Measurements from ENCODE around the gene GPBP1.
A peak's percentile ranks its signal among the peaks of the same experiment; 100 is the strongest.
"Not testable (repeated sequence)": the region's sequence is repeated elsewhere in the genome, so short reads cannot be mapped to it uniquely, and the experiment has no call there.

GPBP1 gene

GRCh38 chr5:57177479-57178156 is 3.8 kb downstream of the GPBP1 start:
- DNase-seq = no peak

DNA sequence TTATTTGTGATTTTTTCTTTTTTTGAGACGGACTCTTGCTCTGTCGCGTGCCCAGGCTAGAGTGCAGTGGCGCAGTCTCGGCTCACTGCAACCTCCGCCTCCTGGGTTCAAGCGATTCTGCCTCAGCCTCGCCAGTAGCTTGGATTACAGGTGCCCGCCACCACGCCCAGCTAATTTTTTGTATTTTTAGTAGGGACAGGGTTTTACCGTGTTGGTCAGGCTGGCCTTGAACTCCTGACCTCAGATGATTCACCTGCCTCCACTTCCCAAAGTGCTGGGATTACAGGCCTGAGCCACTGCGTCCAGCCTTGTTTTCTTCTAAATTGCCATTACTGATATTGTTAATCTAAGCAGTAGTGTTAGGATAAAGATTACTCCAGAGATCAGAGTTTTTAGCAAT is 4.4 kb downstream of the GPBP1 start:
- DNase-seq = not testable (repeated sequence)

DNA sequence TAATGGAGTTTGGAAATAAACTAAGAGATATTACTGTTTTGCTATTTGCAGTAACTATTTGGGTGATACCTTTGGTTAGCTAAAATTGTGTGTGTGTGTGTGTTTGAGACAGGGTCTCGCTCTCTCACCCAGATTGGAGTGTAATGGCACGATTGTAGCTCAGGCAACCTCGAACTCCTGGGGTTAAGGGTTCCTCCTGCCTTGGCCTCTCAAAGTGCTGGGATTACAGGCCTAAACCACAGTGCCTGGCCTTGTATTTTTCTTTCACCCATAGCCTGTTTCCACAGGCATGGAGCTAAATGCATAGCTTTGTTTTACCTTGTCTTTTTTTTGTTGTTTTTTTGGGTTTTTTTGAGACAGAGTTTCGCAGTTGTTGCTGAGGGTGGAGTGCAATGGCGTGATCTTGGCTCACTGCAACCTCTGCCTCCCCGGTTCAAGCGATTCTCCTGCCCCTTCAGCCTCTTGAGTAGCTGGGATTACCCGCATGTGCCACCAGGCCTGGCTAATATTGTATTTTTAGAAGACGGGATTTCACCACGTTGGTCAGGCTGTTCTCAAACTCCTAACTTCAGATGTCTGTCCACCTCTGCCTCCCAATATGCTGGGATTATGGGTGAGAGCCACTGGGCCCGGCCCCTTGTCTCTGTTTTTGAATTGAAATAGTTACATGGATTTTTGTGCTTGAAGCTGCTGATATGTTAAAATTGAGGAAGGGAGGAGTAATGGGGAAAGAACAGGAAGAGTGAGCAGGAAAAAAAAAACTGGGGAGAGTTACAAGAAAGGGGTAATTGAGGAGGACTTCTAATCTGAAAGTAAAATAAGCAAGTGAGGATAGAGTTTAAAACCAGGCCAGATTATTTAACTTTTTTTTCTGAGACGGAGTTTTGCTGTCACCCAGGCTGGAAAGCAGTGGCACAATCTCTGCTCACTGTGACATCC is 5.7 kb downstream of the GPBP1 start:
- no peak for DNase-seq

DNA sequence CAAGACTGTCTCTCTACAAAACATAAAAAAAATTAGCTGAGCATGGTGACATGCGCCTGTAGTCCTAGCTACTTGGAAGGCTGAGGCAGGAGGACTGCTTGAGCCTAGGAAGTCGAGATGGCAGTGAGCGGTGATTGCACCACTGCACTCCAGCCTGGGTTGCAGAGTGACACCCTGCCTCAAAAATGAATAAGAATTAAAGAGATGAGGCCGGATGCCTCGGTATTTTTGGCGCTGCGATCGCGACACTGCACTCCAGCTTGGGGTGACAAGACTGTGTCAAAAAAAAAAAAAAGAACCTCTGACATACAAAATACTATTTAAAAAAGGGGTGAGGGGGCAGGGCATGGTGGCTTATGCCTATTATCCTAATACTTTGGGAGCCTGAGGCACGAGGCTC is 7.3 kb downstream of the GPBP1 start:
- peak in 1 of 2 donors; percentile 47 for DNase-seq

GRCh38 chr5:57184322-57184721 is 10.5 kb downstream of the GPBP1 start:
- no peak for DNase-seq

GRCh38 chr5:57185313-57185712 is 11.5 kb downstream of the GPBP1 start:
- no peak for DNase-seq

- DNase-seq = no peak
Observed at GRCh38 chr5:57186194-57186593, 12.3 kb downstream of the GPBP1 start.

GRCh38 chr5:57187977-57188376 is 14.1 kb downstream of the GPBP1 start:
- peak in 1 of 2 donors; percentile 38 for DNase-seq

DNA sequence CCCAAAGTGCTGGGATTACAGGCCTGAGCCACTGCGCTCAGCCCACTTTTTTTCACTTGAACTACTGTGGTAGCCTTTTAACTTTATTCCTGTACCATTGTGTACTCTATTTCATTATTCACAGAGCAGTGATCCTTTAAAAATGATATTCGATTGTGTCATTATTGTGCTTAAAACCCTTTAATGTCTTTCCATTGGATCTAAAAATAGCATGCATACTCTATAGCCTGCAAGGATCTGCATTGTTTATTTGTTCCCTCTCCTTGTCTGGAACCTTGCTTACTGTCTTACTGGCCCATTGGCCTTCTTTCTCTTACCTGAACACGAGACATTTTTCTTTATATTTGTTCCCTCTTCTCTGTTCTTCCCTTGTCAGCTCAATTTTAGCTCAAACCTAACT is 15.7 kb downstream of the GPBP1 start:
- no peak for DNase-seq

- no peak for DNase-seq
Observed at GRCh38 chr5:57190593-57190992, 16.7 kb downstream of the GPBP1 start.

- DNase-seq = no peak
Observed at GRCh38 chr5:57191163-57191562, 17.3 kb downstream of the GPBP1 start.

DNA sequence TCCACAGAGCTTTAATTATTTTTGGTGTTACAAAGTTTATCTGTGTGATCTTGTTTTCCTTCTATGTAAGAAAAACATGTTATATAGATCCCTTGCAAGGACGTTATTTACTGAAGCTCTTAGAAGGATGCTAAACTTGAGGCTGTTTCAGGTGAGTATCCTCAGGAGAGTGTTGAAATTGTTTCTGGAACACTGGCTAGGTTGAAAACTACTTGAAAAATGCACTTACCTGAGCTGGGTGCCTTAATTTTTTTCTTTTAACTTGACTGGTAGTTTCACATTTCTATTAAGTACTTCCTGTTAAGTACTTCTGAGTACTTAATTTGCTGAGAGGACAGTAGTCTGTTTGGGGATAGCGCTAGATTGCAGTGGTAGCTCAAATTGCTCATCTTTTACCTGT is 18.1 kb downstream of the GPBP1 start:
- no peak for DNase-seq

DNA sequence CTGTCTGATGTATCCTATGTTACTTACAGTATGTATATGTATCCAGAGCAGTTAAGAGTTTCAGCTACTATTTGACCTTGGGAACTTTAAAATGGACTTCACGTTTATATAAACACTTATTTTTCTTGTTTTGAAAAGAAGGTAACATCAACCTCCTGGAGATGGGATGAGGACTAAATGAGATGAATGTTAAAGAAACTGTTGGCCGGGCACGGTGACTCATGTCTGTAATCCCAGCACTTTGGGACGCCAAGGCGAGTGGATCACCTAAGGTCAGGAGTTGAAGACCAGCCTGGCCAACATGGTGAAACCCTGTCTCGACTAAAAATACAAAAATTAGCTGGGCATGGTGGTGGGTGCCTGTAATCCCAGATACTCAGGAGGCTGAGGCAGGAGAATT is 19.0 kb downstream of the GPBP1 start:
- not testable (repeated sequence) for DNase-seq

DNA sequence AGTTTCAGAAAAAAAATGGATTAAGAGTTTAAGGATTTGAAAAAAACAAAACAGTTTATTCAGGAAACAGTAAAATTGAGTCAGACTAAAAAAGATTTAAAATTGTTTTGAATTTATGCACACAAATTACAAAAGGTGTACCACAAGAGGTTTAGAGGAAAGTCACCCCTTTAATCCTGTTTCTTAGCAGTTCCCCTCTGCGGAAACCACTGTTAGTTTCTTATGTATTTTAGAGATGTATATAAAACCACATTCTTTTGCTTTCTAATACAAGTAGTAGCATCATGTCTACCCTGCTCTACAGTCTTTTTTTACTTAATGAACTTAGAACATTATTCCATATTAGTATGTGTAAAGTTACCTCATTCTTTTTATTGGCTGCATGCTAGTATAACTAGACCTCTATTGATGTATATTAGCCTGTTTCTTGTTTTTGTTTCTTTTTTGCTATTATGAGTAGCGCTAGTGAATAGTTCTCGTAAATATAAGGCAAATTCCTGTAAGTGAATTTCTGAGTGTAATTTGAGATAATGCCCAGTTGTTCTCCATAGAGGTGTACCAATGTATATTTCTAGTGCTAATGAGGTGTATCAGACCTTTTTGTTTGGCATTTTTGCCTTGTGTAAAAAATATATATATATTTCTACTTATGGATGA is 20.0 kb downstream of the GPBP1 start:
- DNase-seq = peak in 1 of 2 donors; percentile 57

GRCh38 chr5:57194653-57195052 is 20.8 kb downstream of the GPBP1 start:
- no peak for DNase-seq

DNA sequence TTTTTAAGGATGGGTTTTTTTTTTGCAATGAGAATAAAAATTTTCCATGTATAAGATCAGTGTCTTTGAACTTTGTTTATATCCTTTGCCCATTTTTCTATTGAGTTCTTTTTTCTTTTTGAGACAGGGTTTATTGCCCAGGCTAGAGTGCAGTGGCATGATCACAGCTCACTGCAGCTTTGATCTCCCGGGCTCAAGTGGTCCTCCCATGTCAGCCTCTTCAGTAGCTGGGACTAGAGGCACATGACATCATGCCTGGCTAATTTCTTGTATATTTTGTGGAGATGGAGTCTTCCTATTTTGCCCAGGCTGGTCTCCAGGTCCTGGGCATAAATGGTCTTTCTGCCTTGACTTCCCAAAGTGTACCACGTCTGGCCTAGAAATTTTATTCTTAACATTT is 21.2 kb downstream of the GPBP1 start:
- DNase-seq = no peak

- DNase-seq = no peak
Observed at GRCh38 chr5:57199866-57200265, 26.0 kb downstream of the GPBP1 start.

DNA sequence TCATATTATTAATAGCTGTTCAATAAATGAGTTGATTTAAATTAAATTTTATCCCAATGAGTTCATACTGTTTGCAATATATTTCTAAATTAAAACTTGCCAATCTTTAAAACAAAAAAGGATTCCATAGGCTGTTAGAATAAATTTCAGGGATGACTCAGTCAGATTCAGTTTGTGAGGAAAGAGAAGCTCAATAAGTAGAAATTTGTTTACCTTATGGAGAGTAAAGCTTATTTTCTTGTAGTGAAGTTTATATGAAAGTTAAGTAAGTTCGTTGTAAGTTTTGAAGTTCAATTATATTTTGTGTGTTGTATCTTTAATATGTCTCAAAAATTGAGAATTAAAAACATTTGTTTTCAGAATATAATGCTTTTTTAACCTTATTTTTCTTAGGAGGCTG is 29.0 kb downstream of the GPBP1 start:
- no peak for DNase-seq

- no peak for DNase-seq
Observed at GRCh38 chr5:57207007-57207653, 33.3 kb downstream of the GPBP1 start.

- DNase-seq = no peak
Observed at GRCh38 chr5:57207681-57208080, 33.8 kb downstream of the GPBP1 start.

- DNase-seq = no peak
Observed at GRCh38 chr5:57209316-57210040, 35.6 kb downstream of the GPBP1 start.

DNA sequence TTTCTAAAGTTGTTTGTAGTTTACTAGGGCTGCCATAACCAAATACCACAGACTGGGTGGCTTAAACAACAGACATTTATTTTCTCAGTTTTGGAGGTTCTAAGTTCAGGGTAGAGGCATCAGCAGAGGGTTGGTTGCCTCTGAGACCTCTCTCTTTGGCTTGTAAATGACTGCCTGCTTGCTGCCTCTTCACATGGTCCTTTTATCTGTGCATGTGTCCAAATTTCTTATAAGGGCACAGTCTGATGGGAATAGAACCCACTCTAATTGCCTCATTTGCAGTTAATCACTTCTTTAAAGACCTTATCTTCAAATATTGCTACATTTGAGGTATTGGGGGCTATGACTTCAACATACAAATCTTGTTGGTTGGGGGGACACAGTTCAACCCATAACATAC is 36.8 kb downstream of the GPBP1 start:
- no peak for DNase-seq

Data from CD4-positive, alpha-beta T cell treated with Interferon alpha-2 for 1 hour (primary cell).